H9 (cell line): Measurements from ENCODE around the gene ARID1A. TPM values are rescaled to one million over a fixed set of nuclear protein-coding genes. Genes with fewer than 3 reads are reported as not detected.

ENCODE experiments used
- DNase-seq: peaks from one replicate; pipeline ENCODE4 v3.0.0-alpha.2; 2017
- H2AFZ ChIP-seq: one replicate; pipeline ENCODE4 v1.6.1; 2013; ENCODE audit warnings: mild to moderate bottlenecking, low read length, control low read depth, moderate library complexity
- H2AK5ac ChIP-seq: 2 replicates; pipeline ENCODE4 v1.6.1; 2013; ENCODE audit warnings: low read length, control low read depth, mixed read lengths; ENCODE audit not compliant: insufficient read length
- H2BK120ac ChIP-seq: one replicate; pipeline ENCODE4 v1.6.1; 2013; ENCODE audit warnings: low read depth, mild to moderate bottlenecking, low read length, control low read depth, inconsistent platforms; ENCODE audit not compliant: poor library complexity, severe bottlenecking
- H2BK12ac ChIP-seq: 2 replicates; pipeline ENCODE4 v1.6.1; 2013; ENCODE audit warnings: low read length, control low read depth, mixed read lengths, low read depth; ENCODE audit not compliant: insufficient read length
- H2BK15ac ChIP-seq: 2 replicates; pipeline ENCODE4 v1.6.1; 2013; ENCODE audit warnings: low read depth, low read length, control low read depth
- H2BK20ac ChIP-seq: one replicate; pipeline ENCODE4 v1.6.1; 2013; ENCODE audit warnings: low read depth, mild to moderate bottlenecking, low read length, control low read depth, inconsistent platforms; ENCODE audit not compliant: poor library complexity, severe bottlenecking
- H2BK5ac ChIP-seq: 2 replicates; pipeline ENCODE4 v1.6.1; 2013; ENCODE audit warnings: low read length, control low read depth, mixed read lengths; ENCODE audit not compliant: insufficient read length
- H3K14ac ChIP-seq: 2 replicates; pipeline ENCODE4 v1.6.1; 2013; ENCODE audit warnings: low read length, control low read depth; ENCODE audit not compliant: insufficient read depth
- H3K18ac ChIP-seq: 2 replicates; pipeline ENCODE4 v1.6.1; 2013; ENCODE audit warnings: low read depth, mild to moderate bottlenecking, mixed read lengths, low read length, control low read depth; ENCODE audit not compliant: insufficient read length
- H3K23ac ChIP-seq: 2 replicates; pipeline ENCODE4 v1.6.1; 2013; ENCODE audit warnings: low read length, control low read depth, mixed read lengths, low read depth; ENCODE audit not compliant: insufficient read length
- H3K23me2 ChIP-seq: 2 replicates; pipeline ENCODE4 v1.6.1; 2013; ENCODE audit warnings: low read depth, mild to moderate bottlenecking, mixed read lengths, low read length, control low read depth; ENCODE audit not compliant: insufficient read length, poor library complexity, severe bottlenecking
- H3K27ac ChIP-seq: 2 replicates; pipeline ENCODE4 v1.5.1; 2013; ENCODE audit warnings: low read length, control low read depth, mixed read lengths, low read depth; ENCODE audit not compliant: insufficient read length
- H3K27me3 ChIP-seq: 2 replicates; pipeline ENCODE4 v1.6.1; 2013; ENCODE audit warnings: low read length, control low read depth, inconsistent platforms; ENCODE audit not compliant: insufficient read depth
- H3K4ac ChIP-seq: 2 replicates; pipeline ENCODE4 v1.6.1; 2013; ENCODE audit warnings: low read depth, mild to moderate bottlenecking, control low read depth, inconsistent platforms, low read length, moderate library complexity
- H3K4me1 ChIP-seq: 2 replicates; pipeline ENCODE4 v1.6.1; 2013; ENCODE audit warnings: low read length, control low read depth, inconsistent platforms; ENCODE audit not compliant: insufficient read depth
- H3K4me2 ChIP-seq: 2 replicates; pipeline ENCODE4 v1.6.1; 2013; ENCODE audit warnings: low read length, control low read depth, mixed read lengths; ENCODE audit not compliant: insufficient read length, insufficient read depth
- H3K56ac ChIP-seq: 2 replicates; pipeline ENCODE4 v1.6.1; 2013; ENCODE audit warnings: low read depth, mild to moderate bottlenecking, mixed read lengths, low read length, control low read depth; ENCODE audit not compliant: insufficient read length
- H3K79me1 ChIP-seq: 2 replicates; pipeline ENCODE4 v1.6.1; 2013; ENCODE audit warnings: low read depth, mild to moderate bottlenecking, moderate library complexity, low read length, control low read depth, inconsistent platforms; ENCODE audit not compliant: insufficient read depth, poor library complexity, severe bottlenecking
- H3K79me2 ChIP-seq: 2 replicates; pipeline ENCODE4 v1.6.1; 2013; ENCODE audit warnings: low read length, control low read depth, inconsistent platforms; ENCODE audit not compliant: insufficient read depth
- H3K9ac ChIP-seq: 2 replicates; pipeline ENCODE4 v1.6.1; 2013; ENCODE audit warnings: low read length, control low read depth, mixed read lengths; ENCODE audit not compliant: insufficient read length; ENCODE audit errors: extremely low read depth
- H3K9me3 ChIP-seq: one replicate; pipeline ENCODE4 v1.6.1; 2013; ENCODE audit warnings: low read depth, low read length, inconsistent platforms; ENCODE audit not compliant: control insufficient read depth
- H3T11ph ChIP-seq: one replicate; pipeline ENCODE4 v1.6.1; 2013; ENCODE audit warnings: mild to moderate bottlenecking, low read length, control low read depth, inconsistent platforms
- H4K20me1 ChIP-seq: one replicate; pipeline ENCODE4 v1.6.1; 2013; ENCODE audit not compliant: control insufficient read depth, insufficient read length, insufficient read depth
- H4K5ac ChIP-seq: 2 replicates; pipeline ENCODE4 v1.6.1; 2013; ENCODE audit warnings: low read depth, mild to moderate bottlenecking, mixed read lengths, low read length, control low read depth; ENCODE audit not compliant: insufficient read length
- H4K8ac ChIP-seq: replicated peaks from 2 replicates; pipeline ENCODE4 v1.6.1; 2013; ENCODE audit warnings: low read length, control low read depth, mixed read lengths, low read depth; ENCODE audit not compliant: insufficient read length
- H4K91ac ChIP-seq: 2 replicates; pipeline ENCODE4 v1.6.1; 2013; ENCODE audit warnings: low read depth, mild to moderate bottlenecking, moderate library complexity, mixed read lengths, low read length, control low read depth; ENCODE audit not compliant: insufficient read length
- H3K27ac Mint-ChIP-seq, 3 experiments: 2 replicates in 2 of 3; 3 replicates in 1 of 3; pipeline ENCODE4 v1.8.0; 2020 to 2021; ENCODE audit warnings: mixed read lengths in 3 of 3, mild to moderate bottlenecking in 1 of 3, moderate library complexity in 1 of 3
- H3K27me3 Mint-ChIP-seq: 2 replicates; pipeline ENCODE4 v1.8.0; 2021; ENCODE audit warnings: low read depth, mild to moderate bottlenecking, moderate library complexity, mixed read lengths
- H3K36me3 Mint-ChIP-seq, 3 experiments: 2 replicates in 2 of 3; 3 replicates in 1 of 3; pipeline ENCODE4 v1.8.0; 2020 to 2021; ENCODE audit warnings: low read depth in 3 of 3, mixed read lengths in 3 of 3; ENCODE audit not compliant: insufficient read depth in 1 of 3
- H3K4me1 Mint-ChIP-seq, 2 experiments: 2 replicates each; pipeline ENCODE4 v1.8.0; 2020; ENCODE audit warnings: mixed read lengths in 2 of 2
- H3K4me3 Mint-ChIP-seq, 2 experiments: 2 replicates in 1 of 2; 3 replicates in 1 of 2; pipeline ENCODE4 v1.8.0; 2020 to 2021; ENCODE audit warnings: mild to moderate bottlenecking in 2 of 2, mixed read lengths in 2 of 2, moderate library complexity in 1 of 2
- H3K9me3 Mint-ChIP-seq, 2 experiments: 2 replicates in 1 of 2; 3 replicates in 1 of 2; pipeline ENCODE4 v1.8.0; 2020; ENCODE audit warnings: mild to moderate bottlenecking in 2 of 2, mixed read lengths in 2 of 2, moderate library complexity in 1 of 2
- WGBS: extraction: QIAGEN DNeasy Blood & Tissue Kit; methylation state at CpG from one replicate; pipeline ENCODE4 v1.1.7; 2013; ENCODE audit warnings: missing lambda C conversion rate, low lambda C conversion rate, mixed read lengths; ENCODE audit not compliant: insufficient read length; ENCODE audit errors: extremely low coverage; 5-methylcytosine and 5-hydroxymethylcytosine counted together
- total RNA-seq: library from RNA; stranded (reverse); gene quantifications from 2 replicates; pipeline ENCODE4 v1.2.1, GENCODE V29; 2021
- TF ChIP-seq, protein P1 (sequence below): fragments of 200-600 bp; sonication (generic); conservative IDR thresholded peaks from 3 replicates; pipeline ENCODE4 v1.8.0; 2021; ENCODE audit warnings: antibody characterized with exemption, mild to moderate bottlenecking

ARID1A gene
- total RNA-seq, 1 experiment from 2014 or later, result 147 TPM

DNA sequence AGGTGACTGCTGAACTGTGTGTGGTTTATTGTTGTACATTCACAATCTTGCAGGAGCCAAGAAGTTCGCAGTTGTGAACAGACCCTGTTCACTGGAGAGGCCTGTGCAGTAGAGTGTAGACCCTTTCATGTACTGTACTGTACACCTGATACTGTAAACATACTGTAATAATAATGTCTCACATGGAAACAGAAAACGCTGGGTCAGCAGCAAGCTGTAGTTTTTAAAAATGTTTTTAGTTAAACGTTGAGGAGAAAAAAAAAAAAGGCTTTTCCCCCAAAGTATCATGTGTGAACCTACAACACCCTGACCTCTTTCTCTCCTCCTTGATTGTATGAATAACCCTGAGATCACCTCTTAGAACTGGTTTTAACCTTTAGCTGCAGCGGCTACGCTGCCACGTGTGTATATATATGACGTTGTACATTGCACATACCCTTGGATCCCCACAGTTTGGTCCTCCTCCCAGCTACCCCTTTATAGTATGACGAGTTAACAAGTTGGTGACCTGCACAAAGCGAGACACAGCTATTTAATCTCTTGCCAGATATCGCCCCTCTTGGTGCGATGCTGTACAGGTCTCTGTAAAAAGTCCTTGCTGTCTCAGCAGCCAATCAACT lies 85.5 kb downstream of the ARID1A start:
- H3K36me3 Mint-ChIP-seq, result peaks cover 27 to 65% (median 53%) of the 10 kb centered on the region in 3 experiments
- Histone ChIP-seq H2BK120ac (no peak overlapping the region), H2BK15ac (no peak overlapping the region), H4K91ac (no peak overlapping the region), H3K79me1 (no peaks in the 10 kb centered on the region), H4K20me1 (no peaks in the 10 kb centered on the region), H3K14ac (no peak overlapping the region), H3K18ac (no peak overlapping the region), H3K23me2 (no peaks in the 10 kb centered on the region), H3T11ph (no peak overlapping the region), H4K8ac (no peak overlapping the region), H3K27ac (no peak overlapping the region), H3K9me3 (no peaks in the 10 kb centered on the region), H4K5ac (no peak overlapping the region), H3K79me2 (no peaks in the 10 kb centered on the region), H2AK5ac (no peak overlapping the region), H2BK5ac (no peak overlapping the region), H3K56ac (no peak overlapping the region), H3K4me2 (no peak overlapping the region), H2BK12ac (no peak overlapping the region), H3K4ac (no peak overlapping the region), H3K23ac (no peak overlapping the region), H2BK20ac (no peak overlapping the region), H3K27me3 (no peaks in the 10 kb centered on the region), H3K4me1 (0 out of 2 replicates have a peak, but pooled peaks cover 2% of the 10 kb centered on the region), H3K9ac (no peak overlapping the region), H2AFZ (no peak overlapping the region)
- peaks cover 33 to 36% of the 10 kb centered on the region in 2 experiments for H3K4me1 Mint-ChIP-seq
- WGBS, result no CpG with 5 or more reads among the region's 11 CpGs
- no peaks in the 10 kb centered on the region for H3K9me3 Mint-ChIP-seq
- H3K27ac Mint-ChIP-seq, result peak overlapping the region in 1 of 3 experiments; percentile 64; a peak in 2 of 7 replicates
- no peak overlapping the region for H3K4me3 Mint-ChIP-seq
- TF ChIP-seq, protein P1, sequence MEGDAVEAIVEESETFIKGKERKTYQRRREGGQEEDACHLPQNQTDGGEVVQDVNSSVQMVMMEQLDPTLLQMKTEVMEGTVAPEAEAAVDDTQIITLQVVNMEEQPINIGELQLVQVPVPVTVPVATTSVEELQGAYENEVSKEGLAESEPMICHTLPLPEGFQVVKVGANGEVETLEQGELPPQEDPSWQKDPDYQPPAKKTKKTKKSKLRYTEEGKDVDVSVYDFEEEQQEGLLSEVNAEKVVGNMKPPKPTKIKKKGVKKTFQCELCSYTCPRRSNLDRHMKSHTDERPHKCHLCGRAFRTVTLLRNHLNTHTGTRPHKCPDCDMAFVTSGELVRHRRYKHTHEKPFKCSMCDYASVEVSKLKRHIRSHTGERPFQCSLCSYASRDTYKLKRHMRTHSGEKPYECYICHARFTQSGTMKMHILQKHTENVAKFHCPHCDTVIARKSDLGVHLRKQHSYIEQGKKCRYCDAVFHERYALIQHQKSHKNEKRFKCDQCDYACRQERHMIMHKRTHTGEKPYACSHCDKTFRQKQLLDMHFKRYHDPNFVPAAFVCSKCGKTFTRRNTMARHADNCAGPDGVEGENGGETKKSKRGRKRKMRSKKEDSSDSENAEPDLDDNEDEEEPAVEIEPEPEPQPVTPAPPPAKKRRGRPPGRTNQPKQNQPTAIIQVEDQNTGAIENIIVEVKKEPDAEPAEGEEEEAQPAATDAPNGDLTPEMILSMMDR, result no peak
- no peak for DNase-seq
- no peaks in the 10 kb centered on the region for H3K27me3 Mint-ChIP-seq
